ENCODE results near the gene TRAF4.

DNA sequence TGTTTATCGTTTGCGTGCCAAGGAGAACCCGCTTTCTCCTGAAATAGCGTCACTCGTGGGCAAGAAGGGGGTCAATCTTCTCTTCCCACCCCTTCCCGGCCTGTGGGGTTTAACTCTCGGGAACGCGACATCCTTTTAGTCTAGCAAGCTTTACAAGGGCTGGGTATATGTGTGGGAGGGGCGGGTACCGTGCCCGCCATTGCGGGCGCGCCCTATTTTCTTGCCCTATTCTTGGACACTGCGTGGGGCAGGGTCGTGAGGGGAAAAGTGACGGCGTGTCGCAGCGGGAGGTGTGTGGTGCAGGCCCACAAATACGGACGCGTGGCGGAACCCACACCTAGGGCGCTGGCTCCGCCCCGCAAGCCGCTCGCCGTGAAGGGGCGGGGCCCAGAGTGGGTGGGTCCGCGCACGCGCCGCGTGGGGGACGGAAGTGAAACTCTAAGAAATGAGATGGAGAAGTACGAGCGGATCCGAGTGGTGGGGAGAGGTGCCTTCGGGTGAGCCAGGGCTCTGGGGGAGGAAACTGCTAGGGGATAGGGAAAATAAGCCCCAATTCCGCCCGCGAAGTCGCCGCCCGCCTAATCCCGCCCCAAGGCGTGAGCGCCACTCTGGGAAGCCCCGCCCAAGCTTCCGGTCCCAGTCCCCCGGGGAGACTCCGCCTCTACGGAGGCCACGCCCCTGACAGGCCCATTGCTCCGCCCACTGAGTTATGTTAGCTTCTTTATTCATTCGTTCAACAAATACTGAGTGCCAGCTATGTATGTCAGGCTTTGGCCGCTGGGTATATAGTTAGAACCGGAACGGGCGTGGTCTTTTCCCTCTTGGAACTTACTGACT is 15.2 kb upstream of the TRAF4 start, which contains the start of gene NEK8:
- TF ChIP-seq, protein P1, sequence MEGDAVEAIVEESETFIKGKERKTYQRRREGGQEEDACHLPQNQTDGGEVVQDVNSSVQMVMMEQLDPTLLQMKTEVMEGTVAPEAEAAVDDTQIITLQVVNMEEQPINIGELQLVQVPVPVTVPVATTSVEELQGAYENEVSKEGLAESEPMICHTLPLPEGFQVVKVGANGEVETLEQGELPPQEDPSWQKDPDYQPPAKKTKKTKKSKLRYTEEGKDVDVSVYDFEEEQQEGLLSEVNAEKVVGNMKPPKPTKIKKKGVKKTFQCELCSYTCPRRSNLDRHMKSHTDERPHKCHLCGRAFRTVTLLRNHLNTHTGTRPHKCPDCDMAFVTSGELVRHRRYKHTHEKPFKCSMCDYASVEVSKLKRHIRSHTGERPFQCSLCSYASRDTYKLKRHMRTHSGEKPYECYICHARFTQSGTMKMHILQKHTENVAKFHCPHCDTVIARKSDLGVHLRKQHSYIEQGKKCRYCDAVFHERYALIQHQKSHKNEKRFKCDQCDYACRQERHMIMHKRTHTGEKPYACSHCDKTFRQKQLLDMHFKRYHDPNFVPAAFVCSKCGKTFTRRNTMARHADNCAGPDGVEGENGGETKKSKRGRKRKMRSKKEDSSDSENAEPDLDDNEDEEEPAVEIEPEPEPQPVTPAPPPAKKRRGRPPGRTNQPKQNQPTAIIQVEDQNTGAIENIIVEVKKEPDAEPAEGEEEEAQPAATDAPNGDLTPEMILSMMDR (conservative IDR thresholded peaks at IDR 0.05): no peak
- TF ChIP-seq ZFX (IDR thresholded peaks at IDR 0.05): no peak
